ENCODE data around the gene STMN3.
"Not testable (repeated sequence)": the region's sequence is repeated elsewhere in the genome, so short reads cannot be mapped to it uniquely, and the experiment has no call there.

STMN3 gene

GRCh38 chr20:63651942-63652191 is 1.4 kb downstream of the STMN3 start:
- H3K4me3 ChIP-seq (ENCODE audit: low read length) = peak overlapping the region; percentile 40
- no peak for DNase-seq (ENCODE audit: low read depth)
- no peak for TF ChIP-seq CTCF (conservative IDR thresholded peaks at IDR 0.05; ENCODE audit: low read length)

- H3K4me3 ChIP-seq (ENCODE audit: low read length); DNase-seq (ENCODE audit: low read depth): not testable (repeated sequence)
Observed at GRCh38 chr20:63650486-63650885, 2.7 kb downstream of the STMN3 start.

- DNase-seq (ENCODE audit: low read depth) = no peak
- no peak overlapping the region for H3K4me3 ChIP-seq (ENCODE audit: low read length)
- no peak for TF ChIP-seq CTCF (conservative IDR thresholded peaks at IDR 0.05; ENCODE audit: low read length)
Observed at GRCh38 chr20:63648895-63649589, 4.2 kb downstream of the STMN3 start.

GRCh38 chr20:63648190-63648589 is 5.0 kb downstream of the STMN3 start:
- H3K4me3 ChIP-seq (ENCODE audit: low read length) = no peak overlapping the region
- DNase-seq (ENCODE audit: low read depth) = no peak
- no peak for TF ChIP-seq CTCF (conservative IDR thresholded peaks at IDR 0.05; ENCODE audit: low read length)

GRCh38 chr20:63645218-63645617 is 8.0 kb downstream of the STMN3 start:
- no peak for TF ChIP-seq CTCF (conservative IDR thresholded peaks at IDR 0.05; ENCODE audit: low read length)
- DNase-seq (ENCODE audit: low read depth) = no peak
- H3K4me3 ChIP-seq (ENCODE audit: low read length) = no peak overlapping the region

GRCh38 chr20:63643946-63644345 is 9.3 kb downstream of the STMN3 start:
- DNase-seq (ENCODE audit: low read depth) = no peak
- no peak for TF ChIP-seq CTCF (conservative IDR thresholded peaks at IDR 0.05; ENCODE audit: low read length)

GRCh38 chr20:63643499-63643898 is 9.7 kb downstream of the STMN3 start:
- H3K4me3 ChIP-seq (ENCODE audit: low read length) = no peak overlapping the region
- TF ChIP-seq CTCF (conservative IDR thresholded peaks at IDR 0.05; ENCODE audit: low read length) = no peak
- DNase-seq (ENCODE audit: low read depth) = no peak

More at GRCh38 chr20:63643946-63644345, 9.3 kb downstream of the STMN3 start:
- no peak overlapping the region for H3K4me3 ChIP-seq (ENCODE audit: low read length)

Measured in AG10803 (cell line).